ENCODE data around the gene BYSL. TPM values are rescaled to one million over a fixed set of nuclear protein-coding genes. Genes with fewer than 3 reads are reported as not detected.

Gene BYSL
- total RNA-seq, 1 experiment from 2014 or later: 50.8 TPM

- Mint-ChIP-seq H3K4me1 (no peaks in the 10 kb centered on the region), H3K4me3 (no peak overlapping the region), H3K27ac (peak overlapping the region; percentile 54; the same call in 1 of the 2 replicates), H3K9me3 (no peaks in the 10 kb centered on the region), H3K27me3 (ENCODE audit: low read depth) (peaks cover 10% of the 10 kb centered on the region), H3K36me3 (no peaks in the 10 kb centered on the region)
- ChIA-PET CTCF (interaction anchor here (1.6 kb wide), 1 partner anchor 27 kb away, joined by 5 read pairs; the partner anchor contains the start of genes BYSL and MED20), POLR2A (interaction anchor here (0.6 kb wide), 1 partner anchor 160 kb away, joined by 6 read pairs; no protein-coding TSS in a partner anchor)
- TF ChIP-seq ESRRA (CRISPR knock-in tag; IDR thresholded peaks at IDR 0.05; ENCODE audit: borderline replicate concordance): no peak
- TF ChIP-seq KAT7 (CRISPR knock-in tag; IDR thresholded peaks at IDR 0.05; ENCODE audit: borderline replicate concordance): no peak
- no peak for TF ChIP-seq NFATC4 (CRISPR knock-in tag; IDR thresholded peaks at IDR 0.05)
- TF ChIP-seq, protein P1, sequence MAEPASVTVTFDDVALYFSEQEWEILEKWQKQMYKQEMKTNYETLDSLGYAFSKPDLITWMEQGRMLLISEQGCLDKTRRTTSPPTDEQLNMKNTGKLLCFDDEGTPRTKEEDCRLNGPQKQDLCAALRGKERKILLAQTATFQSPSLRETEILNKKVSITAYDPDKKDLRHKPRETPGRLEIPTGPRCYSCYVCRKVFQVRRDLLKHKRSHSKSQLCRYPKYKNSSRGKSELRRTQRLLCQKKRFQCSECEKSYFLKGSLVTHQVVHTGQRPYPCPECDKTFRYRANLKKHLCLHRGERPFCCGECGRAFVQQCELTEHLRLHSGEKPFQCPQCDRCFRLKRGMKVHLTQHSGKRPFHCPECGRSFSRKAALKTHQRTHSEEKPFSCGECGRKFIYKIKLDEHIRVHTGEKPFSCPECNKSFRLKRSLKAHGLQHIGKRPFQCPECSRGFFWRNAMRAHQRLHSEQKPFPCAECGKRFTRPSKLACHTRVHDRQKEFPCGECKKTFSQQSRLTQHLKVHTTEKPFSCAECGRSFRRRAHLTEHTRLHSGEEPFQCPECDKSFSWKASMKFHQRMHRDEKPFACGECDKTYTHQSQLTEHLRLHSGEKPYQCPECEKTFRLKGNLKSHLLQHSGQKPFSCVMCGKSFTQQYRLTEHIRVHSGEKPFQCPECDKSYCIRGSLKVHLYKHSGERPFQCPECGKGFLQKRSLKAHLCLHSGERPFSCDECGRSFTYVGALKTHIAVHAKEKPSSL (CRISPR knock-in tag; conservative IDR thresholded peaks at IDR 0.05): no peak
- TF ChIP-seq ARID4B (CRISPR knock-in tag; IDR thresholded peaks at IDR 0.05; ENCODE audit: borderline replicate concordance): no peak
- no peak for TF ChIP-seq FOXP1 (CRISPR knock-in tag; IDR thresholded peaks at IDR 0.05; ENCODE audit: borderline replicate concordance)
- no peak for TF ChIP-seq TEAD4 (CRISPR knock-in tag; IDR thresholded peaks at IDR 0.05)
- TF ChIP-seq, protein P2, sequence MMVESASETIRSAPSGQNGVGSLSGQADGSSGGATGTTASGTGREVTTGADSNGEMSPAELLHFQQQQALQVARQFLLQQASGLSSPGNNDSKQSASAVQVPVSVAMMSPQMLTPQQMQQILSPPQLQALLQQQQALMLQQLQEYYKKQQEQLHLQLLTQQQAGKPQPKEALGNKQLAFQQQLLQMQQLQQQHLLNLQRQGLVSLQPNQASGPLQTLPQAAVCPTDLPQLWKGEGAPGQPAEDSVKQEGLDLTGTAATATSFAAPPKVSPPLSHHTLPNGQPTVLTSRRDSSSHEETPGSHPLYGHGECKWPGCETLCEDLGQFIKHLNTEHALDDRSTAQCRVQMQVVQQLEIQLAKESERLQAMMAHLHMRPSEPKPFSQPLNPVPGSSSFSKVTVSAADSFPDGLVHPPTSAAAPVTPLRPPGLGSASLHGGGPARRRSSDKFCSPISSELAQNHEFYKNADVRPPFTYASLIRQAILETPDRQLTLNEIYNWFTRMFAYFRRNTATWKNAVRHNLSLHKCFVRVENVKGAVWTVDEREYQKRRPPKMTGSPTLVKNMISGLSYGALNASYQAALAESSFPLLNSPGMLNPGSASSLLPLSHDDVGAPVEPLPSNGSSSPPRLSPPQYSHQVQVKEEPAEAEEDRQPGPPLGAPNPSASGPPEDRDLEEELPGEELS (CRISPR knock-in tag; IDR thresholded peaks at IDR 0.05): no peak
- no peak for TF ChIP-seq ZNF317 (CRISPR knock-in tag; IDR thresholded peaks at IDR 0.05; ENCODE audit: borderline replicate concordance, low read depth)
- TF ChIP-seq EMX1 (CRISPR knock-in tag; IDR thresholded peaks at IDR 0.05): no peak
- DNase-seq (ENCODE audit: low spot score) (no peak), ATAC-seq (no peak)
These were observed 26.4 kb downstream of the BYSL start for GRCh38 chr6:41947581-41948220.

- ChIA-PET POLR2A (no interaction called here), CTCF (no interaction called here)
- Mint-ChIP-seq H3K4me1 (no peaks in the 10 kb centered on the region; the same call in 1 of the 2 replicates), H3K9me3 (no peaks in the 10 kb centered on the region), H3K4me3 (no peak overlapping the region), H3K36me3 (no peaks in the 10 kb centered on the region), H3K27me3 (ENCODE audit: low read depth) (peaks cover 3% of the 10 kb centered on the region; the same call in 1 of the 2 replicates), H3K27ac (no peak overlapping the region)
- DNase-seq (ENCODE audit: low spot score) (no peak), ATAC-seq (no peak)
- TF ChIP-seq ZNF396 (CRISPR knock-in tag; IDR thresholded peaks at IDR 0.05; ENCODE audit: borderline replicate concordance): no peak
- no peak for TF ChIP-seq PREB (CRISPR knock-in tag; IDR thresholded peaks at IDR 0.05; ENCODE audit: borderline replicate concordance)
- TF ChIP-seq, protein P3, sequence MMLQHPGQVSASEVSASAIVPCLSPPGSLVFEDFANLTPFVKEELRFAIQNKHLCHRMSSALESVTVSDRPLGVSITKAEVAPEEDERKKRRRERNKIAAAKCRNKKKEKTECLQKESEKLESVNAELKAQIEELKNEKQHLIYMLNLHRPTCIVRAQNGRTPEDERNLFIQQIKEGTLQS (CRISPR knock-in tag; conservative IDR thresholded peaks at IDR 0.05): no peak
- TF ChIP-seq NR1H2 (CRISPR knock-in tag; IDR thresholded peaks at IDR 0.05): no peak
- TF ChIP-seq, protein P4, sequence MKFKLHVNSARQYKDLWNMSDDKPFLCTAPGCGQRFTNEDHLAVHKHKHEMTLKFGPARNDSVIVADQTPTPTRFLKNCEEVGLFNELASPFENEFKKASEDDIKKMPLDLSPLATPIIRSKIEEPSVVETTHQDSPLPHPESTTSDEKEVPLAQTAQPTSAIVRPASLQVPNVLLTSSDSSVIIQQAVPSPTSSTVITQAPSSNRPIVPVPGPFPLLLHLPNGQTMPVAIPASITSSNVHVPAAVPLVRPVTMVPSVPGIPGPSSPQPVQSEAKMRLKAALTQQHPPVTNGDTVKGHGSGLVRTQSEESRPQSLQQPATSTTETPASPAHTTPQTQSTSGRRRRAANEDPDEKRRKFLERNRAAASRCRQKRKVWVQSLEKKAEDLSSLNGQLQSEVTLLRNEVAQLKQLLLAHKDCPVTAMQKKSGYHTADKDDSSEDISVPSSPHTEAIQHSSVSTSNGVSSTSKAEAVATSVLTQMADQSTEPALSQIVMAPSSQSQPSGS (CRISPR knock-in tag; IDR thresholded peaks at IDR 0.05; ENCODE audit: borderline replicate concordance, low read depth): no peak
- TF ChIP-seq, protein P5, sequence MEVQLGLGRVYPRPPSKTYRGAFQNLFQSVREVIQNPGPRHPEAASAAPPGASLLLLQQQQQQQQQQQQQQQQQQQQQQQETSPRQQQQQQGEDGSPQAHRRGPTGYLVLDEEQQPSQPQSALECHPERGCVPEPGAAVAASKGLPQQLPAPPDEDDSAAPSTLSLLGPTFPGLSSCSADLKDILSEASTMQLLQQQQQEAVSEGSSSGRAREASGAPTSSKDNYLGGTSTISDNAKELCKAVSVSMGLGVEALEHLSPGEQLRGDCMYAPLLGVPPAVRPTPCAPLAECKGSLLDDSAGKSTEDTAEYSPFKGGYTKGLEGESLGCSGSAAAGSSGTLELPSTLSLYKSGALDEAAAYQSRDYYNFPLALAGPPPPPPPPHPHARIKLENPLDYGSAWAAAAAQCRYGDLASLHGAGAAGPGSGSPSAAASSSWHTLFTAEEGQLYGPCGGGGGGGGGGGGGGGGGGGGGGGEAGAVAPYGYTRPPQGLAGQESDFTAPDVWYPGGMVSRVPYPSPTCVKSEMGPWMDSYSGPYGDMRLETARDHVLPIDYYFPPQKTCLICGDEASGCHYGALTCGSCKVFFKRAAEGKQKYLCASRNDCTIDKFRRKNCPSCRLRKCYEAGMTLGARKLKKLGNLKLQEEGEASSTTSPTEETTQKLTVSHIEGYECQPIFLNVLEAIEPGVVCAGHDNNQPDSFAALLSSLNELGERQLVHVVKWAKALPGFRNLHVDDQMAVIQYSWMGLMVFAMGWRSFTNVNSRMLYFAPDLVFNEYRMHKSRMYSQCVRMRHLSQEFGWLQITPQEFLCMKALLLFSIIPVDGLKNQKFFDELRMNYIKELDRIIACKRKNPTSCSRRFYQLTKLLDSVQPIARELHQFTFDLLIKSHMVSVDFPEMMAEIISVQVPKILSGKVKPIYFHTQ (CRISPR knock-in tag; IDR thresholded peaks at IDR 0.05): no peak
- TF ChIP-seq, protein P6, sequence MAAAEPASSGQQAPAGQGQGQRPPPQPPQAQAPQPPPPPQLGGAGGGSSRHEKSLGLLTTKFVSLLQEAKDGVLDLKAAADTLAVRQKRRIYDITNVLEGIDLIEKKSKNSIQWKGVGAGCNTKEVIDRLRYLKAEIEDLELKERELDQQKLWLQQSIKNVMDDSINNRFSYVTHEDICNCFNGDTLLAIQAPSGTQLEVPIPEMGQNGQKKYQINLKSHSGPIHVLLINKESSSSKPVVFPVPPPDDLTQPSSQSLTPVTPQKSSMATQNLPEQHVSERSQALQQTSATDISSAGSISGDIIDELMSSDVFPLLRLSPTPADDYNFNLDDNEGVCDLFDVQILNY (CRISPR knock-in tag; IDR thresholded peaks at IDR 0.05): no peak
- TF ChIP-seq RORB (CRISPR knock-in tag; IDR thresholded peaks at IDR 0.05): no peak
These were observed 33.4 kb downstream of the BYSL start for GRCh38 chr6:41954668-41955067.
